GM12872 (cell line): ENCODE measurements around the gene DNASE2.

Experiments used
- CTCF ChIP-seq: IDR thresholded peaks from 3 replicates; pipeline ENCODE4 v1.5.1; 2011; ENCODE audit warnings: low read depth, mild to moderate bottlenecking, low read length, moderate library complexity; ENCODE audit not compliant: insufficient read depth

DNASE2 gene

DNA sequence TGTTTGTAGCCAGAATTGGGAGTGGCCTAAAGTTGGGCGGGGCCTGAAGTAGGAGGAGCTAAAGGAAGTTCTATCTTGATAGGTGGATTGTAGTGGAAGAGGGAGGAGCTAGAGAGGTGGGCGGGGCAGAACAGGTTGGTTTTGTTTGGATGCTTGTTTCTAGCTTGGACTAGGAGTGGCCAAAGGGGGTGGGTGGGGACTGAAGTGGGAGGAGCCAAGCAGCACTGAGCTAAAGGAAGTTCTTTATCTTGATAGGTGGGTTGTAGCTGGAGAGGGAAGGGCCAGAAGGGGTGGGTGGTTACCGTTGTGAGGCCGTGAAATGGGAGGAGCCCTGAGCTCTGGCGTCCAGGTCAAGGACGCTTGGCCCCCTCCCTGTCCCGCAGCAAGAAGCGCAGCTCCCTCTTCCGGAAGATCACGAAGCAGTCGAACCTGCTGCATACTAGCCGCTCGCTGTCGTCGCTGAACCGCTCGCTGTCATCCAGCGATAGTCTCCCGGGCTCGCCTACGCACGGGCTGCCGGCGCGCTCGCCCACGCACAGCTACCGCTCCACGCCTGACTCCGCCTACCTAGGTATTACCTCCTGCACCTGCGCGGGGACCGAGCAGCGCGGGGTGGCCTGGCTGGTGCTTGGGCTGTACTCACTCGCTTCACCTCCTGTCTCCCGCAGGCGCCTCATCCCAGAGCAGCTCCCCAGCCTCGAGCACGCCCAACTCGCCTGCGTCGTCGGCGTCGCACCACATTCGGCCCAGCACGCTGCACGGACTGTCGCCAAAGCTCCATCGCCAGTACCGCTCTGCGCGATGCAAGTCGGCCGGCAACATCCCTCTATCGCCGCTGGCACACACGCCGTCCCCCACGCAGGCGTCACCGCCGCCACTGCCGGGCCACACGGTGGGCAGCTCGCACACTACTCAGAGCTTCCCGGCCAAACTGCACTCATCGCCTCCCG is 8.0 kb downstream of the DNASE2 start:
- no peak for TF ChIP-seq CTCF

DNA sequence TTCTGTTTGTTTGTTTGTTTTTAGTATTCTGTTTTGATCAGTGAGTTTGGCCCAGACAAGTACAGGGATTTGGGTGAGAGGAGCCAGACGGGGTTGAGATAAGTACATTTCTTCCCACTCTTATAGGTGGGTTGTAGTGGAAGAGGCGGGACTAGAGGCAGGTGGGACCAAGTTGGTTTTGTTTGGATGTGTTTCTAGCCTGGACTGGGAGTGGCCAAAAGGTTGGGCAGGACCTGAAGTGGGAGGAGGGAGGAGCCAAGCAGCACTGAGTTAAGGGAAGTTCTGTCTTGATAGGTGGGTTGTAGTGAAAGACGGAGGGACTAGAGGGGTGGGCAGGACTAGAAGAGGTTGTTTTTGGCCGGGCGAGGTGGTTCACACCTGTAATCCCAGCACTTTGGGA is 9.0 kb downstream of the DNASE2 start:
- no peak for TF ChIP-seq CTCF

DNA sequence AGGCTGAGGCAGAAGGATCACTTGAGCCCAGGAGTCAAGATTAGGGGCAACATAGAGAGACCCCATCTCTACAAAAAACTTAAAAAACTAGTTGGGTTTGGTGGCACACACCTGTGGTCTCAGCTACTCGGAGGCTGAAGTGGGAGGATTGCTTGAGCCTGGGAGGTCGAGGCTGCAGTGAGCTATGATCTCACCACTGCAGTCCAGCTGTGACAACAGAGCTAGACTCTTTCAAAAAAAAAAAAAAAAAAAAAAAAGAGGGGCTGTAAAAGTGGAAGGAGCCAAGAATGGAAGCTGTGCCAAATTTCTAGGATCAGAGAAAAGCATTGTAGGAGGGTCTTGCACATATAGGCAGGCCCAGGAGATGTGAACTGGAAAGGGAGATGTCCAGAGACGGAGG is 9.6 kb downstream of the DNASE2 start:
- TF ChIP-seq CTCF = no peak

GRCh38 chr19:12868540-12869112 is 12.6 kb downstream of the DNASE2 start:
- TF ChIP-seq CTCF = no peak

DNA sequence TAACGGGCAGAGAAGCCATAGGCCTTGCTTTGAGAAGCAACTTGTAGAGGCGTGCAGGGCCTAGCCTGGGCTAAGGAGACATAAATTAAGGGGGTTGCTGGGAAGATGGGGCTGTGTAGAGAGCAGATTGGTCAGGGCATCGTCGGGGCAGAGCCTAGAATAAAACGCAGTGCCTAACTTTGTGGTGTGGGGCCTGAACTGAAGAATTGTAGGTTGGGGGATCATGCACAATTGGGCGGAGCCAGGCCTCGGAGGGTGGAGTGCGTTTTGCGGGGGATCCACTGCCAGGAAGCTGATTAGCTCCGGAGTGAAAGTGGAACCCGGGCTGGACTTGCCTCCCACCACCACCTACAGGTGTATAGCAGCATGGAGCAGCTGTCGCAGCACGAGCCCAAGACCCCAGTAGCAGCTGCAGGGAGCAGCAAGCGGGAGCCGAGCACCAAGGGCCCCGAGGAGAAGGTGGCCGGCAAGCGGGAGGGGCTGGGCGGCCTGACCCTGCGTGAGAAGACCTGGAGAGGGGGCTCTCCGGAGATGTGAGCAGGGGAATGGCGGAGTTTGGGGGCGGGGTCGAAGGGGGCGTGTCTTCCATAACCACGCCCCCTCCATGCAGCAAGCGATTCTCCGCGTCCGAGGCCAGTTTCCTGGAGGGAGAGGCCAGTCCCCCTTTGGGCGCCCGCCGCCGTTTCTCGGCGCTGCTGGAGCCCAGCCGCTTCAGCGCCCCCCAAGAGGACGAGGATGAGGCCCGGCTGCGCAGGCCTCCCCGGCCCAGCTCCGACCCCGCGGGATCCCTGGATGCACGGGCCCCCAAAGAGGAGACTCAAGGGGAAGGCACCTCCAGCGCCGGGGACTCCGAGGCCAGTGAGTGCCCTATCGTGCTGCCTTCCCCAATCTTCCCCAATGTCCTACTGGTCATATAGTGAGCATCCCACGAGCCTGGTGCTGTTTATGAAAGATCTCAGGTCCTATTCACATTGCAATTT is 13.8 kb downstream of the DNASE2 start:
- 0 out of 3 replicates have a peak, but pooled peaks have one; percentile 19 for TF ChIP-seq CTCF

- TF ChIP-seq CTCF = no peak
These were observed 14.7 kb downstream of the DNASE2 start for GRCh38 chr19:12866416-12867119.
